Measurements from ENCODE around the gene CRTC3.
"Not testable (repeated sequence)": the region's sequence is repeated elsewhere in the genome, so short reads cannot be mapped to it uniquely, and the experiment has no call there.

CRTC3 gene

GRCh38 chr15:90529371-90530249 lies at the start of gene CRTC3:
TSS of gene CRTC3 (plus strand) at chr15:90529923. CDS start at chr15:90530072, 149 bp downstream.
- peak; percentile 10 to 18 for DNase-seq (ENCODE audit: low read depth in 2 of 2, low spot score in 1 of 2)

GRCh38 chr15:90481023-90481422 lies 48.7 kb upstream of the CRTC3 start:
- DNase-seq (ENCODE audit: low read depth in 2 of 2, low spot score in 1 of 2): no peak

- DNase-seq (ENCODE audit: low read depth in 2 of 2, low spot score in 1 of 2): no peak
Observed at GRCh38 chr15:90482124-90483011, 47.4 kb upstream of the CRTC3 start.

- no peak for DNase-seq (ENCODE audit: low read depth in 2 of 2, low spot score in 1 of 2)
Observed at GRCh38 chr15:90483012-90483307, 46.8 kb upstream of the CRTC3 start.

- no peak for DNase-seq (ENCODE audit: low read depth in 2 of 2, low spot score in 1 of 2)
Observed at GRCh38 chr15:90483637-90484036, 46.1 kb upstream of the CRTC3 start.

GRCh38 chr15:90487186-90487585 lies 42.5 kb upstream of the CRTC3 start:
- DNase-seq (ENCODE audit: low read depth in 2 of 2, low spot score in 1 of 2): no peak

- no peak for DNase-seq (ENCODE audit: low read depth in 2 of 2, low spot score in 1 of 2)
Observed at GRCh38 chr15:90489514-90489913, 40.2 kb upstream of the CRTC3 start.

- no peak for DNase-seq (ENCODE audit: low read depth in 2 of 2, low spot score in 1 of 2)
Observed at GRCh38 chr15:90489944-90490343, 39.8 kb upstream of the CRTC3 start.

- DNase-seq (ENCODE audit: low read depth in 2 of 2, low spot score in 1 of 2): no peak
Observed at GRCh38 chr15:90493647-90494046, 36.1 kb upstream of the CRTC3 start.

GRCh38 chr15:90495067-90495466 lies 34.7 kb upstream of the CRTC3 start:
- no peak for DNase-seq (ENCODE audit: low read depth in 2 of 2, low spot score in 1 of 2)

GRCh38 chr15:90496791-90497190 lies 32.9 kb upstream of the CRTC3 start:
- no peak for DNase-seq (ENCODE audit: low read depth in 2 of 2, low spot score in 1 of 2)

- DNase-seq (ENCODE audit: low read depth in 2 of 2, low spot score in 1 of 2): no peak
Observed at GRCh38 chr15:90497376-90497775, 32.3 kb upstream of the CRTC3 start.

GRCh38 chr15:90497912-90498311 lies 31.8 kb upstream of the CRTC3 start:
- no peak for DNase-seq (ENCODE audit: low read depth in 2 of 2, low spot score in 1 of 2)

GRCh38 chr15:90500171-90500570 lies 29.6 kb upstream of the CRTC3 start:
- no peak for DNase-seq (ENCODE audit: low read depth in 2 of 2, low spot score in 1 of 2)

GRCh38 chr15:90501898-90502297 lies 27.8 kb upstream of the CRTC3 start:
- DNase-seq (ENCODE audit: low read depth in 2 of 2, low spot score in 1 of 2): no peak

GRCh38 chr15:90510781-90511180 lies 18.9 kb upstream of the CRTC3 start:
- DNase-seq (ENCODE audit: low read depth in 2 of 2, low spot score in 1 of 2): not testable (repeated sequence)

- DNase-seq (ENCODE audit: low read depth in 2 of 2, low spot score in 1 of 2): not testable (repeated sequence)
Observed at GRCh38 chr15:90511211-90511618, 18.5 kb upstream of the CRTC3 start.

- DNase-seq (ENCODE audit: low read depth in 2 of 2, low spot score in 1 of 2): no peak
Observed at GRCh38 chr15:90512276-90512675, 17.4 kb upstream of the CRTC3 start.

GRCh38 chr15:90512981-90513380 lies 16.7 kb upstream of the CRTC3 start:
- DNase-seq (ENCODE audit: low read depth in 2 of 2, low spot score in 1 of 2): no peak

- DNase-seq (ENCODE audit: low read depth in 2 of 2, low spot score in 1 of 2): no peak
Observed at GRCh38 chr15:90513448-90513847, 16.3 kb upstream of the CRTC3 start.

GRCh38 chr15:90513893-90514292 lies 15.8 kb upstream of the CRTC3 start:
- DNase-seq (ENCODE audit: low read depth in 2 of 2, low spot score in 1 of 2): not testable (repeated sequence)

GRCh38 chr15:90519688-90520087 lies 10.0 kb upstream of the CRTC3 start:
- no peak for DNase-seq (ENCODE audit: low read depth in 2 of 2, low spot score in 1 of 2)
